Stimulated activated CD8-positive, alpha-beta memory T cell treated with anti-CD3 and anti-CD28 coated beads, Interleukin-4, amount 100 ng/mL, for 48 hours (primary cell): ENCODE data around the gene SPOCK1.

Experiments
- DNase-seq: peaks from one replicate; pipeline ENCODE4 v3.0.0-alpha.2; 2020

Gene SPOCK1

DNA sequence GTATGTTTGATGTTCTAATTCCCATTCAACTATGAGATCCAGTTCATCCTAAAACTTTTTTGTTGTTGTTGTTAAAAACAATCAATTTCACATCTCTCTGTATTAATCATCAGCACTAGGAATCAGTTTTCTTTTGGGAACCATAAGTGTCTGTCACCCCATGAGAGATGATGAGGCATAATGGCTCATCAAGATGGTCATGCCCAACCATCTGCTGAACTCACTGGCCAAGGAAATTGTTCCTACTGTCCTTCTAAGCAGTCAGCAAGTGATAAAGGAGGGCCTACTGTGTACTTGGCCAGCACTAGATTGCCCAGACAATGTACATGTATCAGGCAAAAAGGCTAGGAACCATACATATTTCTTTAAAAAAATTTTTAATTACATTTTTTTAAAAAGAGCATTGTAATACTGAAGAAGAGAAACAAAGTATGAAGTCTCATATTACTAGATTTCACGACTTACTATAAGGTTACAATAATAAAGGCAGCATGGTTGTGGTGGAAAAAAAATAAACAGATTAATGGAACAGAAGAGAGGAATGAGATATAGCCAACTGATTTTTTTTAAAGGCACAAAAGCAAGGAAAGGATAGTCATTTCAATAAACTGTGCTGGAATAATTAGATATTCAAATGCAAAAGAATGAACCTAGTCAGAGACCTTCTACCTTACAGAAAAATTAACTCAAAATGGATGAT is 458.3 kb downstream of the SPOCK1 start:
- DNase-seq: no peak

DNA sequence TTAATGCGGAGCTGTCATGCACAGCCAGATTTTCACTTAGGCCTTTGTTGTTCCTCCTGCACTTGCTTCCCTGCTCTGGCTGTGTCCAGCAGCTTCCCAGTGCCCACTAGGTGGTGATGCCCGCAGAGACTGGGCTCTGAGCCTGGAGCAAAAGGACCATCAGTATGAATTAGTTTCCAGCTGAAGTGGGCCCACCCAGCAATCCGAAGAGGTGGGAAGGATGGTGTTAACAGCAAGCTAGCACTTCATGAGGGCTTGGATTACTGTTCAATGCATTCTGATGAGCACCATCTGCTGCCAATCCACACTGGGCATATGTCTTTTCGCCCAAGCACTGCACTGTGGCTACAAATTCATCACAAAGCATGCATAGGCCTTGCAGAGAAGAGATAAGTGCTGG is 459.1 kb downstream of the SPOCK1 start:
- no peak for DNase-seq

DNA sequence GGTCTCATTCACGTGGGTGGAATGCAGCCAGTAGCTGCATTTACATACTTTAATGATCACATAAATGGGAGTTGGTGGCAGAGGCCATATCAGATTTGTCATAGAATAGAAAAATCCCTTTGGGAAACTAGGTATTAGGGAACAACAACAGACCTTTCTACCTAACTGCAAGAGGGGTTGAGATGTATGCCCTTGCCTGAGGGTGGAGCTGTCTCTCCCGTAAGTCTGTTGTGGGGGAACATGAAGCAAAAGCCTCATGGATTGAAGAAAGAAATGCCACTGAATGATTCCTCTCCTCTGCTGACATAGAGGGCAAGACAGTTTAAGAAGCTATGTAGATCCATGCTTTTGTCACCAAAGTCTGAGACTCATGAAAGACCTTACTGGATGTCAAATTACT is 461.3 kb downstream of the SPOCK1 start:
- no peak for DNase-seq

DNA sequence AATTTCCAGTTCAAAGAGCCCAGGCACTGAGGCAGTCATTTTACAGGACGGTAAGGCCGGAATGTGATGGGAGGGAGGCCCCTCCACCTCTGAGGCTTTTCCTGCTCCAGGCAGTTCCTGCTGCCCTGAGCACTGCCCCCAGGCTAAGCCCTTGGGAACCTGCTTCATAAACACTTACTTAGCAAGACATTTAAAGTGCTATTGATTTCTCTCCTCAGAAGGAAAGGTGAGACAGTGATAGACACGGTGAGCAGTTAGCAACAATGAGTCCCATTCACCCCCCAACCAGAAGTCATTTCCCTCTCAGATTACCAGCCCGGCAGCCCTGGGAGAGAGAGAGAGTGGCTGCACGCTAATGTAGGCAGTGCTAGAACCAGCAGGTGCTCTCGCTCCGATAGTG is 462.5 kb downstream of the SPOCK1 start:
- DNase-seq: no peak

DNA sequence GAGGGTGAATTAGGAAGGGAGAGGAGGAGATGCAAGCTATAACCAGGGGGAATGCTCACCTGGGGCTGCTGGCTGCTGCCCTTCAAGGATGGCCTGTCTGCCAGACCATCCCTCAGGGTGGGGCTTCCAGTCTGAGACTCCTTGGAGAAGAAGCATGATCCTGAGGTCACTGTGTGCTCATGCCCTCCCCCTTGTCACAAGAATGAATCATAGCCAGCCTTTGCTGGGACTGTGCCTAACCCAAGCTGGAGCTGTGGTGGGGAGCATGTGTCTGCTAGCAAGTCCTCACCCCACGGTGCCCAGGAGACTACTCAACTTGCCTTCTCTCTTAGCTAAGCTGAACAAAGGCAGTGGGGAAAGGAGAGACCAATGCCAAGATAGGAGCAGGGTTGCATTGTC is 463.6 kb downstream of the SPOCK1 start:
- no peak for DNase-seq

DNA sequence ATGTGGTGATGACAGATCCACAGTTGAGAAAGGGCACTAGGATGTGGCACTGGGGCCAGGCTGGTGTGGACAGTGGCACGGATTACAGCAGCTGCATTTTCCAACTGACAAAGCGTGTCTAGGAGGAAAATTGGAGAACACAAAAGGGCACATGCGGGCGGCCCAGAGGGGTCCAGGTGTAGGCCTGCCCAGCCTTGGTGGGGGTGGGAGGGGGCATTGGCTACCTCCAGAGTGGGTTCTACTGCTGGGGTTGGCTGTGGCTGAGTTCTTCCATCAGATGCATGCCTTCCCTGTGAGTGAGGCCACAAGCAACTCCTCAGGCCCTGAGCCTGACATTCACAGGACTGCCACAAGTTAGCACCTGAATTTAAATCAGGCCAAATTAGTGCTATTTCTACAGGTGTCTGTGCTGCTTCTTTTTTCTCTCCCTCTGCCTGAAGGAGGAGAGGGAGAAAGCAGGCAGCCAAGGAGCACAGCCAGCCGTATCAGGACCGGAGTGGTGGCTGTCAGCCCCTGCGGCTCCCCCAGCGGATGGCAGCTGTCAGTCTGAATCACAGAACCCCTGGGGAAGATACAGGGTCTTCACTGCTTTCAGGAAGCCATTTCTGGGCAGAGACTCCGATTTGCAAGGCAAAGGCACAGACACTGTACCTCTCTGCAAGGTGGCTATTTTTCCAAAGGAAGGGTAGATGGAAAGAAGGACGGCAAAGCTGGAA is 464.2 kb downstream of the SPOCK1 start:
- no peak for DNase-seq

DNA sequence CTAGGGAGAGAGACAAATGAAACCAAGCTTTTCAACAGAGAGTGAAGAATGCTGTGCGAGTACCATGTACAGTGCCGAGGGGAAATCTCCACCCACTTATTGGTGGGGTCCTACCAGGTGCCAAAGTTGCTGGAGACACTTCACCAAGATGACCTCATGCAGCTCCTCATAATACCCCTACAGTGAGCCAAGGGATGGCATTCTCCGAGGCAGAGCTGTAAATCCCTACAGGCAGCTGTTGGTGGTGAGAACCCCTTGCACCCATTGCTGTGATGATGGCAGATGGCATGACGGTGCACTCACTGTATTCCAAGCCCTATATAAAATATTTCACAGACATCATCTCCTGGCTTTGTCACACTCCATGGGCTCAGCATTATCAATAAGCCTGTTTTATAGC is 464.9 kb downstream of the SPOCK1 start:
- DNase-seq: no peak

DNA sequence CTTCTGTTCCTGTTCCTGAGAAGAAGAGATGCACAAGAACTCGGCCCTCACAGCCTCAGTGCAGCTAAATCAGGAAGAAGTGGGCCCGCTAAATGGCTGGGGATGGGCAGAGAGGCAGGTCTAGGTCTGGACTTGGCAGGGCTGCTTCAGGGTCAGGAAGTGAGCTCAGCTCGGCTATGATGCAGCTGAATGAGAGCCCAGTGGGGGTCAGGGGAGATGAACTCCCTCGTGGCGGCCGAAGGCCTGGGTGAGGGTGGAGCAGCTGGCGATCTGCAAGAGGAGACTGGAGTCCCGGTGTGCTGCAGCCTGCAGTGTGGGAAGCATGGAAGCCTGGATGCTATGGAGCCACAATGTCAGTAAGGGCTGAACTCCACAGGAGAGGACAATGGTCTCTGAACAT is 466.2 kb downstream of the SPOCK1 start:
- DNase-seq: no peak

DNA sequence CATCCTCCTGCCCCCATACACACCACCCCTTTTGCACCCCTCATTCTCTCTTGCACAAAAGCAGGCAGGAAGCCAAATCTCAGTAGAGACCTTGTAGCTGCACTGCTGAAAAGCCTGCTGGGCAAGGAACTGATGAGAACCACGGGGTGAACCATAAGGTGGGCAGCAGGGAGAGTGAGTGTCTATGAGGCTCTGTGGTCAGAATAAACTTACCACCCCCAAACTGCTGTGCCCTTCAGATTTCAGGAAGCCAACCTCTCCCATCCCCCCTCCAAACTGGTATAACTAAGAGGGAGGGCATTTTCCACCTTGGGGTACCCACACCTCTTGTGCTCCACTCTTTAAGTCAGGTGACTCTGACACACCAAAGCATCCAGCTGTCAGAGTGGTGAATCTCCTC is 471.4 kb downstream of the SPOCK1 start:
- DNase-seq: no peak

DNA sequence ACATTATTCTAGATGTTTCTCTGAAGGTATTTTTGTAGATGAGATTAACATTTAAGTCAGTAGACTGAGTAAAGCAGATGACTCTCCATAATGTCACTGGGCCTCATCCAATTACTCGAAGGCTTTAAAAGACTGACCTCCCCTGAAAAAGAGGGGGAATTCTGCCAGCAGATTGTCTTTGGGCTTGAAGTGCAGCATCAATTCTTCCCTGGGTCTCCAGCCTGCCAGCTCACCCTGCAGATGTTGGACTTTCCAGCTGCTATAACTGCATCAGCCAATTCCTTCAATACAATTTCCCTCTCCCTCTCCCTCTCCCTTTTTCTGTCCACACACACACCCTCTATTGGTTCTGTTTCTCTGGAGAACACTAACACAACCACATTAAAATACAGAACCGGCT is 472.8 kb downstream of the SPOCK1 start:
- DNase-seq: no peak

DNA sequence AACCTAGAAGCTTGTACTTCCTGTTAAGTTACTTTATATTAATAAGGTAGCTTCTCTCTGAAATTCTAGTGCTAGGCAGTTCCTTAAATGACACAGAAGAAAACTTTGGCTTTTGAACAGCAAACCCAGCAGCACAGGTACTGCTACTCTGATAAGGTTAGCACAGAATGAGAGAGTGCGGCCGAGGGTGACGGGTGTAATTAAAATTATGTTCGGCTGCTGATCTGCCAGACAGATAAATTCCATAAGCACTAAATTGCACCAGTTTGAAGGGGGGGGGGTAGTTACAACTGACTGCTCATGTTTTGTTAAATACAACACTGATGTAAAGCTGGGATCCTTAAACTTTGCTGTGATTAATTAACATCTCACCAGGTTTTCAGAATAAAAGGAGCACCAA is 475.1 kb downstream of the SPOCK1 start:
- no peak for DNase-seq

DNA sequence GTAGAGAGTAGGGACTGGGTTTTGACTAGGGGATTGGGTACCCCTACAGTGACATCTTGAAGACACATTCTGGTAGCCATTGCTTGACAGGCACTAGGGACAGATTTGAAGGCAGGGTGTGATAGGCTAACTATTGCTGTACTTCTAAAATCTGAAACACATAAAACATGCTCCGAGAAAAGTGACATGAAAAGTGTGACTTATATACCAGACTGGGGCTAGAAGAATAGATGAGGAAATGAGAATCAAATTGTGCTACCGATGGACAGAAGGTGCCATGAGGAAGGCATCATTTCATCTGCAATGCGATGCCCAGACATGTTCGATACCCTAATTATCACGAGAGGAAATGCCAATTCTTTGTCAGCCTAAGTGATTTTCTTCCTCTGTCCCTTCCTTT is 475.8 kb downstream of the SPOCK1 start:
- DNase-seq: no peak

DNA sequence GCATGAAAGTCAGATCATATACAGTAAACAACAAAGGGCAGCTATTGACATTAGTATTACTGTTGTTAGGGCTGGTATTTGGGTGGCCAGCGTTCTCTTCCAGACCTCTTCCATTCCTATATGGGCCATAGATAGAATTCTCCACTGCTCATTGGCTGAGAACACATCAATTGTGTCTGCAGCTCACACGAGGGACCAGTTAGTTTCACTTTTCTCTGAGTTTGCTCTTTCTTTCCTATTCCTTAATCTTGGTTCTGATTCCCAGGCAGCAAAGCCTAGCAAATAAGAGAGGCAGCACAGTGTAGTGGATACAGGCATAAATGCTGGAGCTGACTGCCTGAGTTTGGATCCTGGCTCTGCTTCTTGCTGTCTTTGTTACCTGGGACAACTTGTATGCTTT is 476.4 kb downstream of the SPOCK1 start:
- no peak for DNase-seq

DNA sequence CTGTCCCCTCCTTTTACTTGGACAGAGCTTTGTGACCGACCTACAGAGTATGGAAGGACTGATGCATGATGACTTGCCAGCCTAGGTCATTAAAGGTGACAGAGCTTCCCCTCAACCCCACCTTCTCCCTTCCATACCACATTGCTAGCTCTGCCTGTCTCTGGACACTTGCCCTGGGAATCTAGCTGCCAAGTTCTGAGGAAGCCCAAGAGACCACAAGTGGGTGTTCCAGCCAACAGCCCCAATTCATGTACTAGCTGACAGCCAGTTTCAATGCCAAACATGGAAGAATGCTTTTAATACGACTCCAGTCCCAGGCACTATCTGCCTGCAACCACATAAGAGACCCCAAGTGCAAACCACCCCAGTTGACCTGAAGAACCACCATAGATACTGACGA is 477.1 kb downstream of the SPOCK1 start:
- no peak for DNase-seq

DNA sequence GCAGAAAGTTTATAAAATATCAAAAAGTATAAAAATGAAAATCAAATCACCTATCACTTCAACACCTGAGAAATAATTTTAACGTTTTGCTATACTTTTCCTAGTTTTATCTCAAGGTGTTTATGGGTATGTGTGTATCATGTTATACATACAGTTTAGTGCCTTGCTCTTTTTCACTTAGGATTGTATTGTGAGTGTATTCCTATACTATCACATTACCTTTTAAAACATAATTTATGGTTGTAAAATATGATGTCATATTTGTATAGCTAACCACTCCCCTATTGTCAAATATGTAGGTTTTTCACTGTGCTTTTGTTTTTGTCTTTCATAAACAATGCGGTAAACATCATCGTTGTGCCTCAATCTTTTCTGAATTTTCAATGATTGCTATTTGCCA is 479.9 kb downstream of the SPOCK1 start:
- no peak for DNase-seq

DNA sequence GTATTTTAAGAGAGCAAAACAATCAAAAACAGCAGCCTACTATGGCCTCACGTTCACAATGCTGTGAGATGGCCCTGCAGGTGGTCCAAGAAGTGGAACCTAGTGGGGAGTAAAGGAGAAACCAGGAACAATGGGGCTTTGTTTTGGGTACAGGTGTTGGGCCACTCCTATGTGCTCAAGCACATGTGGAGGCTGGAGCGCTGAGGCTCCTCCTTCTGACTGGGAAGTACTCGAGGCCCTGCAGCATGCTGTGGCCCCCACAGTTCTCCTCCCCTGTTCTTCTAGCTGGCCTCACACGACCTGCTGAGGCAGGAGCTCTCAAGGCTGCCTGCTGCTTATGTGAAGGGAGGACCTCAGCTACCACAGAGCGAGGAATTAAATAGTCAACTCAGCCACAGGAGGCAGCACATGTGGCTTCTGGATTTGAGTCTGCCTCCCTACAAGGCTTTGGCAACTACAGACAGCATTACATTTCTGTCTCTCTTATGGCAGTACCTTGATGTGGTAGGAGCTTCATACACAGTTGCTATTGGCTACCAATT is 482.3 kb downstream of the SPOCK1 start:
- no peak for DNase-seq

DNA sequence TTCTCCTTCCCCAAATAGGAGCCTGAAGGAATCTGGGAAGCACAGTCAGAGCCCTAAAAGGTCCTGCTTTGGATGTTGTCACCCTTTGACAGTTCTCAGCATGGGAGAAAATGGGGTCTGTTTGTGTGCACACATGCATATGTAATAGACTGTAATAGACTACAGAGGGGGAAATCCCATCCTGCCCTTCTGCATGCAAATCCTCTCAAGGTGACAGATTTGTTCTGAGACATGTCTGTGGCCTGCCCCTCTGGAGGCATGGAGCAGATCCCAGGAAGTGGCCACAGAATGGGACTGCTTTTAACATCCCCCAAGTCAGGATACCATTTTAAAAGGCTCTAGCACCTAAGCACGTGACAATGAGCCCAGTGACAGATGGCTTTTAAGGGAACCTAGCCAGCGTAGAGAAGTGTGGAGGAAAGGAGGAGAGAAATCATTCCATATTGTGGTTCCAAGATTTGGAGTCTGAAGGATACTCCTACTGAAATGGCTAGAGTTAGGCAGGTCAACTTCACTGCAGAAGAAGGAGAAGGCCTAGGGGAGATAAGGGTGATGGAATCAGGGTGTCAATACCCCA is 483.5 kb downstream of the SPOCK1 start:
- DNase-seq: no peak

DNA sequence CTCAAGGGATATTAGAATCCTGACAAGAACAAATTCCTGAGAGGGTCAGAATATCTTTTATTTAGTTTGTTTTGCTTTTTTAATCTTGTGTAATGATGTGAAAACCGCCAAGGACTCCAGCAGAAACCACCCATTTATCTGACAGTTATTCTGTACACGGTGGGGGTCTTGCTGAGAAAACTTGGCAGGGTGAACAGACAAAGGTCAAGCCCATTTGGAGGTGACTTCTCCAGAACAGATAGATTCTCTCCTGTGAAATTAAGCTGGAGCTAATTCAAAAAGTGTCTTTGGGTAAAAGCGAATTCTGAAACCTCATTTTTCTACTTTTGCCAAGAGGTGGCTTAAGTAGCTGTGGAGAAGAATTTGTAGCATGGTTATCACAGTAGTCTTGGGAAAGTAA is 484.4 kb downstream of the SPOCK1 start:
- no peak for DNase-seq

DNA sequence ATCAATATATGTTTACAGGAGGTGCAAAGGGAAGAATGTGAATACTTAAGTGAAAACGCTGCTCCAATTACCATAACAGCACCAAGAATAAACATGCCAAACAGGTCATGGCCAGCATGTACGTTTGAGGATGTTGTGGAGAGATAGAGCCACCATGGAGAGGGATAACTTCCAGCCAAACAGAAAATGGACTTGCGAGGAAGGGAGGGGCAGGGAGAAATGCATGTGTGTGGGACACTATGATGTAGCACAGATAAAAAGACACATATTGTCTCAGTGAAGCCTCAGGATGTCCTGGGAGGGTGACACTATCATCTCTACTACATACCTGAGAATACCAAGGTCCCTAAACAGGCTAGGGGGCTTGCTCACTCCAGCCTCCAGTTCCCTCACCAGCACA is 488.9 kb downstream of the SPOCK1 start:
- DNase-seq: no peak

DNA sequence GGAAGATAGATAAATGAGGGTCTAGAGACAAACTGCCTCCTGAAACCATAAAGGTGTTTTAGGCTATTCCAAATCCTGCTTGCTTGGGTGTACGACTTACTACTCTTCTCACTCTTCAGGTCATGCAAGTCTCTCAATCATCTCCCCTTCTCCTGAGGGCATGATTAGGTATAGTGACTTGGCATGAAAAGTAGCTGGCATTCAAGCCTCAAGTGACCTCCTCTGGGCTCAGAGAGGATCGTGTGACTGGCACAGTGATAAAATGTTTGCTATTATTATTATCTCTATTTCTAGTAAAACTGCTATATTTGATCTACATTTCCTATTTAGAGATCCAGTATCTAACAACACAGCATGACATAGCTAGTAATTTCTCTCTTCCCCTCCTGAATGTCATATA is 494.8 kb downstream of the SPOCK1 start:
- no peak for DNase-seq

DNA sequence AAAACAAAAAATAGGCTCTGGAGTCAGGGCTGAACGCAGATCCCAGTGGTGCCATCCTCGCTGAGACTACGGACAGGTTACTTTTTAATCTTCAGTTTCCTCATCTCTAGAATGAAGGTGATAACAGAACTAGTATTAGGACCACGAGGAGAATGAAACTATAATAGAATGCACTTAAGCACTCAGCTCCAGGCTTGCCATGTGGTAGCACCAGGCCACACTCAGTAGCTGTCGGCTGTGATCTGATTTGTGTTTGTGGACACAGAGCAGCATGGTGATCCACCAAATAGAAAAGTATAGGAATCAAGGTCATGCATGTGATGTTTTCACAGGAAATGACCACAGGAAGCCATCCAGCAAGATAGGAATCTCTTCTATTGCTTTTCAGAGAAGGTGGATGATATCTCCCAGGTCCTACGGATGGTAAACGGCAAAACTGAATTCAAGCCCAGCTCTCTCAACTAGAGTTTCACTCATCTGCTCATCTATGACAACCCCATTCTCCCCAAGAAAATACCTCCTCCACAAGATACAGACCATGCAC is 498.0 kb downstream of the SPOCK1 start:
- DNase-seq: no peak

DNA sequence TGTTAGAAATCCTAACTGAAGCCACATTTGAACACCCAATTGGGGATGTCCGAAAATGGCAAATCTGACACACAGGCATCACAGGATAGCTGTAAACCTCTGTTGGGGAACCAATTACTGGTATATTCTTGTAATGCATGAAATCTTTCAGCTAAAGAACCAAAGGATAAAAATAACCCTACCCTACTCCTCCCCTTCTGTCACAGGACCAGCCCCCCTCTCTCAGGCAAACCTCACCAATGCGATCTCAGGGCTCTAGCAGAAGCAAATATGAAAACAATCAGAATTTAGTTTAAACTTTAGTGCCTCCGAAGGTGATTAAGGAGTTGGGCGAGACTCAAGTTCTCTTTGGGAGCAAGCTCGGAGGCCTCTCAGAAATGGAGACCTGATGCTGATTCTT is 499.3 kb downstream of the SPOCK1 start:
- DNase-seq: no peak

DNA sequence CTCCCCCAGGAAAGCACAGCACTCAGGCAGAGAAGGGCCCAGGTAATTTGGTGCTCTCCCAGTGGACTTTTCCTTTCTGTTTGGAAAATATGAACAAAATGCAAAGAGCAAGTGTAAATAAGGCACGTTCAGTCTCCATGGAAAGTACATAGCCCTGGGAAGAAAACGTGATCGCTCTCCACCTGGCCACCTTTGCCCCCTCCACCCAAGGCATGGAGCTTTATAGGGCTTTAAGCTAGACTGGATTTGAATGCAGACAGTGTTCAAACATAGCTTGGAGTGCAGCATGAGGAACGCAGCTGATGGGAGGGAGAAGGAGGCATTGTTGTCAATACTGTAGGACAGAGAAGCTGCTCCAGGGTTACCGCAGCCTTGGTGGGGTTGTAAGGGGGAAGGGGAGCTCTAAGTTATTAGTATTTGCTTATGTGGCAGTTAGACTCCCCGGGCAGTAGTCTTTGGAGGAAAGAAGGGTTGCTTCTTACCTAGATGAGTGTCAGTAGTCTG is 500.2 kb downstream of the SPOCK1 start:
- no peak for DNase-seq

DNA sequence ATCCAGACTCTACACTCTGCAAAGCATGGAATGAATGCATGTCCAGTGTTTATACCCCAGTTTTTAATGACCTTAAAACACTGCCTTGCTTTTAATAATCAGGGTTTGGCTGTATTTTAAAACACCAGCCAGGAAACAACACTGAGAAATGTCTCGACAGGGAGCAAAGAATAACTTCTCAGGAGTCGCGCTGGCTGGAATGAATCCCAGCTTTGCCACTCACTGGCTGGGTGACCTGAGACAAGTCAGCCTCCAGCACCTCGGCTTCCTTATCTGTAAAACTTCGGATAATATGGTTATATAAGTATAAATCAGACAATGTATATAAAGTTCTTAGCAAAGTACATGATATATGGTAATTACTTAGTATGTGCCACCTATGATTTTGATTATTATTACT is 505.0 kb downstream of the SPOCK1 start:
- DNase-seq: no peak
